Activated T-helper 2 cell treated with anti-CD3 and anti-CD28 coated beads, Interferon-gamma antibody, Interleukin-2, Interleukin-4, amounts not matched to agents 10 μg/mL and 5 μg/mL and 100 μg/mL, durations not matched to agents 14 hours and 24 hours and 36 hours (primary cell): Measurements from ENCODE around the gene LMCD1. TPM values are rescaled to one million over a fixed set of nuclear protein-coding genes. Genes with fewer than 3 reads are reported as not detected.

Experiments used
- DNase-seq: peaks from one replicate; pipeline ENCODE4 v3.0.0; 2021; ENCODE audit warnings: low spot score
- H3K27ac Mint-ChIP-seq: one replicate; pipeline ENCODE4 v1.8.0; 2021; ENCODE audit warnings: mixed read lengths
- H3K27me3 Mint-ChIP-seq: one replicate; pipeline ENCODE4 v1.8.0; 2021; ENCODE audit warnings: low read depth, mixed read lengths
- H3K36me3 Mint-ChIP-seq: one replicate; pipeline ENCODE4 v1.8.0; 2021; ENCODE audit warnings: low read depth, mixed read lengths
- H3K4me1 Mint-ChIP-seq: one replicate; pipeline ENCODE4 v1.8.0; 2021; ENCODE audit warnings: low read depth, mixed read lengths
- H3K4me3 Mint-ChIP-seq: one replicate; pipeline ENCODE4 v1.8.0; 2021; ENCODE audit warnings: low read depth, mild to moderate bottlenecking, moderate library complexity, mixed read lengths
- H3K9me3 Mint-ChIP-seq: one replicate; pipeline ENCODE4 v1.8.0; 2021; ENCODE audit warnings: mixed read lengths
- intact Hi-C: fragments of 100-400 bp; cut with micrococcal nuclease; formaldehyde crosslinking; loops from one replicate; pipeline ENCODE4 v1.15.1; 2023
- total RNA-seq: library from RNA; stranded (reverse); gene quantifications from 2 replicates; pipeline ENCODE4 v1.2.3, GENCODE V29; 2022

LMCD1 gene
- total RNA-seq, 1 donor from 2014 or later = 4.4 TPM

- no peaks in the 10 kb centered on the region for H3K27me3 Mint-ChIP-seq
- H3K4me3 Mint-ChIP-seq = no peak overlapping the region
- no peaks in the 10 kb centered on the region for H3K9me3 Mint-ChIP-seq
- no peaks in the 10 kb centered on the region for H3K36me3 Mint-ChIP-seq
- no peaks in the 10 kb centered on the region for H3K4me1 Mint-ChIP-seq
- no peak for DNase-seq
- intact Hi-C loops = no loop called here
- H3K27ac Mint-ChIP-seq = no peak overlapping the region
Observed at GRCh38 chr3:8563597-8563996, 62.0 kb downstream of the LMCD1 start.

DNA sequence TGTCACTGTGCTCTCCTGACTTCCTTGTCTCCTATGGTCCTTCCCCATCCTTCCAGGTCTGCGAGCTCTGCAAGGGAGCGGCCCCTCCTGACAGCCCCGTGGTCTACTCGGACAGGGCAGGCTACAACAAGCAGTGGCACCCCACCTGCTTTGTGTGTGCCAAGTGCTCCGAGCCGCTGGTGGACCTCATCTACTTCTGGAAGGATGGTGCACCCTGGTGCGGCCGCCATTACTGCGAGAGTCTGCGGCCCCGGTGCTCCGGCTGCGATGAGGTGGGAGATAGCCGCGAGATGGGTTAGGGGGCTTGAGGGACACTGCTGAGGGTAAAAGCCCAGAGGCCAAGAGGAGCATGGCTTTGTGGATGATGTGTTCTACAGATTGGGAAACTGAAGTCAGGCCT lies 63.8 kb downstream of the LMCD1 start:
- intact Hi-C loops = no loop called here
- no peaks in the 10 kb centered on the region for H3K27me3 Mint-ChIP-seq
- peaks cover under 1% of the 10 kb centered on the region for H3K4me1 Mint-ChIP-seq
- H3K36me3 Mint-ChIP-seq = peaks cover 2% of the 10 kb centered on the region
- H3K4me3 Mint-ChIP-seq = no peak overlapping the region
- H3K9me3 Mint-ChIP-seq = no peaks in the 10 kb centered on the region
- no peak for DNase-seq
- no peak overlapping the region for H3K27ac Mint-ChIP-seq

GRCh38 chr3:8567784-8568575 lies 66.4 kb downstream of the LMCD1 start:
- H3K9me3 Mint-ChIP-seq = no peaks in the 10 kb centered on the region
- DNase-seq = no peak
- no peak overlapping the region for H3K27ac Mint-ChIP-seq
- intact Hi-C loops = no loop called here
- no peak overlapping the region for H3K4me3 Mint-ChIP-seq
- H3K27me3 Mint-ChIP-seq = no peaks in the 10 kb centered on the region
- H3K4me1 Mint-ChIP-seq = peaks cover 12% of the 10 kb centered on the region
- peaks cover 3% of the 10 kb centered on the region for H3K36me3 Mint-ChIP-seq

GRCh38 chr3:8571256-8571655 lies 69.6 kb downstream of the LMCD1 start:
- Mint-ChIP-seq H3K27me3 (no peaks in the 10 kb centered on the region), H3K9me3 (no peaks in the 10 kb centered on the region), H3K4me3 (no peak overlapping the region), H3K27ac (no peak overlapping the region), H3K36me3 (peaks cover 3% of the 10 kb centered on the region), H3K4me1 (peaks cover 12% of the 10 kb centered on the region)
- intact Hi-C loops = no loop called here
- no peak for DNase-seq

- DNase-seq = no peak
- Mint-ChIP-seq H3K9me3 (no peaks in the 10 kb centered on the region), H3K27ac (no peak overlapping the region), H3K4me3 (no peak overlapping the region), H3K4me1 (peaks cover 12% of the 10 kb centered on the region), H3K27me3 (no peaks in the 10 kb centered on the region), H3K36me3 (peaks cover 3% of the 10 kb centered on the region)
- intact Hi-C loops = no loop called here
Observed at GRCh38 chr3:8573342-8573926, 71.8 kb downstream of the LMCD1 start.

DNA sequence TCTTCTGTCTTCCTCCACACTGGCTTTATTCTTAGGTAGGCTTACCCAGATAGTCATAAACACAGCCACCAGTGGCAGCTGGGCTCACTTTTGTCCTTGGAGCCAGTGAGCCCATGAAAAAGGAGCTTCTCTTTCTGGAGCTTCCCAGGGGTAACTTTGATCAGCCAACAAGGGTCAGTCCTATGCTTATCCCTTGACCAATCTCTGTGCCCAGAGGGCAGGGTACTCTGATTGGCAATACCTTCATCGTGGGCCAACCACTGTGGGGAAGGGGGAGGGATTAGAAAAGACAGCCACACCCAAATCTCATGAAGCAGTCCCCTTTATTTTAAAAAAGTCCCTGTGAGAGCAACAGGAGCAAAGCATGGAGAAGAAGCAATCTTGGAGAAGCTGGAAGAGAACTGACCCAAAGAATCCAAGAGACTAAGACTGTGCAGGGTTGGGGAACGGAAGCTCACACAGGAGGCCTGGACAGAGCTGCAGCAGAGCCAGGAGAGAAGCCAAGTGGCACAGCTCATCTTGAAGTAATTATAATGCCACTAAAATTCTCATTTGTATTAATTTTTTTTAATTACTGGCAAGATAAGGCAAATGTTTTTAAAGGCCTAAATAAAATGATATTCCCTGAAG lies 72.5 kb downstream of the LMCD1 start:
- Mint-ChIP-seq H3K36me3 (peaks cover 3% of the 10 kb centered on the region), H3K9me3 (no peaks in the 10 kb centered on the region), H3K27ac (no peak overlapping the region), H3K4me1 (peaks cover 12% of the 10 kb centered on the region), H3K4me3 (no peak overlapping the region), H3K27me3 (no peaks in the 10 kb centered on the region)
- intact Hi-C loops = no loop called here
- DNase-seq = no peak

DNA sequence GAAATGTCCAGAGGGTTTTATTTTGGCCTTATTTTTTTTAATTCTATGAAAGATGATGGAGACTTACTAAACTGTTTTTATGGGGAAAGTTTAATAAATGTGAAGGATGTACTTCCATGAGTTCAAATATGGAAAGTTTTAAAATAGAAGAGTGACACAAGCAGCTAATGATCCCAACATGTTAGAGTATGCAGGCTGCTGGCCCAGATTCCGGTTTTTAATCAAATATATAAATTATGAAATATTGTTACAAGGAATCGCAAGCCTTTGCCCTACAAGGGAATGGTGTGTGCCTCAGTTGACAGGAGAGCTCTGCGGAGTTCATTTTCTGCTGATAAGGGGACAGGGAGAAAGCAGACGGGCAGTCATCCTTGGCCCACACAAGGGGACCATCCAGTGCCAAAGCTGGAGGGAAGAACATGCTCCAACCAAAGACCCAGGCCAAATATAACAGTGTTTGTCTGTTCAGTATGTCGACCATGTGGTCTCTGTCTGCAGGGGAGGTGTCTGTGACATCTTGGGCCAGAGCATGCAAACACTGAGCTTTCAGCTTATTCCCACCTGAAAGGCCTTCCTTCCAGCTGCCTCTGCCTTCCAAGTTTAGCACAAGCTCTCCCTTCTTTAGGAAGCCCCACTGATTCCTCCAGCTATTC lies 73.2 kb downstream of the LMCD1 start:
- Mint-ChIP-seq H3K27ac (no peak overlapping the region), H3K9me3 (no peaks in the 10 kb centered on the region), H3K27me3 (no peaks in the 10 kb centered on the region), H3K4me3 (no peak overlapping the region), H3K36me3 (peaks cover 3% of the 10 kb centered on the region), H3K4me1 (peaks cover 12% of the 10 kb centered on the region)
- DNase-seq = no peak
- intact Hi-C loops = no loop called here

DNA sequence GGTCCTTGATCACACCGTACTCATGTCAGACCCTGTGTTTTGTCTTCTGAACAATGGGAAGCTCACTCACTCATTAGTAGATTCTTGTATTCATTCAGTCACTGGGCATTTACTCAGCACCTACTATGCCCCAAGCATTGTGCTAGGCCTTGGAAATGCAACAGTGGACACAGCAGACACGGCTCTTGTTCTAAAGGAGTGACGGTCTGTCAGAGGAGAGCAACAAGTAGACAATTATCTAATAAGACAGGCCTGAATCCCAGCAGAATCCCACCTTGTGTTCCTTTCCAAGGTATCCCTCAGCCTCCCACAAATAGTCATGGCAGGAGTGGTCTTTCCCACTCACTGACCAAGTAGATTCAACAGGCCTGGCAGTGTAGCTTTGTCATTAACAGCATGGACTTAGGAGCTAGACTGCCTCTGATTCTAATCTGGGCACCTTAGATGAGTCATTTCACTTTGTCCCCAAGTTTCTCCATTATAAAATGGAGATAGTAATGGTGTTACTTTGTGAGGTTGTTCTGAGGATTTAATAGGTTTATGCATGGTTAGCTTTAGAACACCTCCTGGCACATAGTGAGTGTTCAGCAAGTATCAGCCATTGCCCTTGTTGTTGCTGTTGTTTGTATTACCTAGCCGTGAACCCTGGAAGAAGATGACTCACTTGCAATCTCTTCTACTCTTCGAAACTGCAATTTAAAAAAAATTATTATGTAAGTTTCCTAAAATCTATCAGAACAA lies 73.9 kb downstream of the LMCD1 start:
- no peak for DNase-seq
- H3K4me3 Mint-ChIP-seq = no peak overlapping the region
- intact Hi-C loops = no loop called here
- H3K36me3 Mint-ChIP-seq = peaks cover under 1% of the 10 kb centered on the region
- no peaks in the 10 kb centered on the region for H3K27me3 Mint-ChIP-seq
- H3K4me1 Mint-ChIP-seq = peaks cover 10% of the 10 kb centered on the region
- H3K27ac Mint-ChIP-seq = no peak overlapping the region
- no peaks in the 10 kb centered on the region for H3K9me3 Mint-ChIP-seq

- Mint-ChIP-seq H3K36me3 (no peaks in the 10 kb centered on the region), H3K27ac (no peak overlapping the region), H3K27me3 (no peaks in the 10 kb centered on the region), H3K4me3 (no peak overlapping the region), H3K9me3 (no peaks in the 10 kb centered on the region), H3K4me1 (peaks cover 4% of the 10 kb centered on the region)
- DNase-seq = no peak
- intact Hi-C loops = no loop called here
Observed at GRCh38 chr3:8576436-8576835, 74.8 kb downstream of the LMCD1 start.

DNA sequence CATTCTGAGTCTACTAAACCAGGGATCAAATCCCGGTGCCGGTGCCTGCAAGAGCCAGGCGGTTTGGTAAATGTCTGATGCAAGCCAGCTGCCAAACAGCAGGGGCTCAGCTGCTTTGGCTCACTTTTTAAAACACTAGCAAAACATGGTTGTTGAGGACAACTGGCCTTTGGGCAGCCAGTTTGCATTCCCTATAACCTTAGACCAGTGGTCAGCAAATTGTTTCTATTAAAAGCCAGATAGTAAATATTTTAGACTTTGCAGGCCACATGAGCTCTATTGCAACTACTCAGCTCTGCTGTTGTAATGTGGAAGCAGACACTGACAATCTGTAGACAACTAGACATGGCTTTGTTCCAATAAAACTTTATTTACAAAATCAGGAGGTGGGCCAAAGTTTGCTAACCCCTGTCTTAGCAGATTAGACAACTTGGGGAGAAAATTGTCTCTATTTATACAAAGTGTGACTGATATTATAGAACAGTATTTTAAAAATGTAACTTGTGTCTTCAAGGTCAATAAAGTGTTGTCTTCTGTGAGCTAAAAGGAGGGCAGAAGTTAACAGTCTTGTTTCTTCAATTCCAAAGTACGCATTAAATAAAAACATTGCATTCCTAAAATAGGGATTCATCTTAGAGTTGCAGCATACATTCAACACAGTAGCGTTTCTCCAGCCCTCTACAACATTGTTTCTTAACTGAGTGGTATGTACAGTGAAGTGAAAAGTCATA lies 75.4 kb downstream of the LMCD1 start:
- Mint-ChIP-seq H3K27ac (no peak overlapping the region), H3K4me3 (no peak overlapping the region), H3K27me3 (no peaks in the 10 kb centered on the region), H3K9me3 (no peaks in the 10 kb centered on the region), H3K4me1 (no peaks in the 10 kb centered on the region), H3K36me3 (no peaks in the 10 kb centered on the region)
- DNase-seq = no peak
- intact Hi-C loops = no loop called here

DNA sequence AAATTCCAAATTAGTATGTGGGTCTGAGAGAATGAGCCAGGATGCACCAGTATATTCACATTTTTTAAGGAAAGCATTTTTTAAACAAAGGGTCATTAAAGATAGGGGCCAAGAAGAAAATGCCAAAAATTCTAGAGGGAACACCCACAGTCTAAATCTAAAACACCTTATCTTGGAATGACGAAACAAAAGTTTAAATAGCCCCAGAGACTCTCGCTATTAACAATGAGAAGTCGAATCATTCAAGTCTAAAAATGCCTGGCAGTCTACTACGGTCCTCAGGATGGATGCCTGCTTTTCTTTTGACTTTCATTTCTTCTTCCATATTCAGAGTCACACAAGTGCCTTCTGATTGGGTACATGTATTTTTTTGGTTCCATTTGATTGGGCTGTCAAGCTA lies 76.7 kb downstream of the LMCD1 start:
- Mint-ChIP-seq H3K36me3 (no peaks in the 10 kb centered on the region), H3K9me3 (no peaks in the 10 kb centered on the region), H3K4me3 (no peak overlapping the region), H3K27ac (no peak overlapping the region), H3K27me3 (no peaks in the 10 kb centered on the region), H3K4me1 (no peaks in the 10 kb centered on the region)
- intact Hi-C loops = no loop called here
- no peak for DNase-seq

- no peak overlapping the region for H3K4me3 Mint-ChIP-seq
- intact Hi-C loops = no loop called here
- no peaks in the 10 kb centered on the region for H3K27me3 Mint-ChIP-seq
- no peaks in the 10 kb centered on the region for H3K4me1 Mint-ChIP-seq
- H3K9me3 Mint-ChIP-seq = no peaks in the 10 kb centered on the region
- H3K27ac Mint-ChIP-seq = no peak overlapping the region
- DNase-seq = no peak
- H3K36me3 Mint-ChIP-seq = no peaks in the 10 kb centered on the region
Observed at GRCh38 chr3:8579096-8579495, 77.5 kb downstream of the LMCD1 start.
